Measurements from ENCODE around the gene NDUFA13.
A peak's percentile ranks its signal among the peaks of the same experiment; 100 is the strongest.
"Not testable (repeated sequence)": the region's sequence is repeated elsewhere in the genome, so short reads cannot be mapped to it uniquely, and the experiment has no call there.

The NDUFA13 gene

GRCh38 chr19:19515642-19516519 lies at the start of gene NDUFA13:
NDUFA13 (plus strand) TSS chr19:19516225; CDS start chr19:19516239, 14 bp downstream.
- TF ChIP-seq YY1 (IDR thresholded peaks at IDR 0.05; ENCODE audit: insufficient read depth, insufficient read length) (peak; percentile 99), SUZ12 (IDR thresholded peaks at IDR 0.05; ENCODE audit: extremely low read depth, insufficient read depth, insufficient read length) (no peak)
- peak within 1 kb of the TSS; percentile 80 for H3K9ac ChIP-seq (ENCODE audit: insufficient read length, low read depth)

GRCh38 chr19:19468424-19469050 lies 47.5 kb upstream of the NDUFA13 start:
- no peak for DNase-seq (ENCODE audit: low read depth, low spot score)
- Histone ChIP-seq H3K4me1 (ENCODE audit: insufficient read depth, insufficient read length) (peaks cover 14% of the 10 kb centered on the region), H3K27me3 (ENCODE audit: insufficient read depth, insufficient read length) (no peaks in the 10 kb centered on the region), H3K4me3 (ENCODE audit: insufficient read length, low read depth) (no peak overlapping the region), H3K9ac (ENCODE audit: insufficient read length, low read depth) (no peak overlapping the region), H3K9me3 (ENCODE audit: insufficient read depth, low read length) (peaks cover 29% of the 10 kb centered on the region), H3K36me3 (ENCODE audit: insufficient read depth, insufficient read length, low read length) (peaks cover 58% of the 10 kb centered on the region)
- no peak for TF ChIP-seq ZNF274 (IDR thresholded peaks at IDR 0.05; ENCODE audit: low read depth, low read length)
- no peak for TF ChIP-seq YY1 (IDR thresholded peaks at IDR 0.05; ENCODE audit: insufficient read depth, insufficient read length)
- TF ChIP-seq SUZ12 (IDR thresholded peaks at IDR 0.05; ENCODE audit: extremely low read depth, insufficient read depth, insufficient read length) = no peak

More at GRCh38 chr19:19515642-19516519, at the start of gene NDUFA13:
- peaks cover 37% of the 10 kb centered on the region for H3K36me3 ChIP-seq (ENCODE audit: insufficient read depth, insufficient read length, low read length)
- peaks cover 15% of the 10 kb centered on the region for H3K4me1 ChIP-seq (ENCODE audit: insufficient read depth, insufficient read length)
- no peaks in the 10 kb centered on the region for H3K9me3 ChIP-seq (ENCODE audit: insufficient read depth, low read length)
- no peaks in the 10 kb centered on the region for H3K27me3 ChIP-seq (ENCODE audit: insufficient read depth, insufficient read length)
- DNase-seq (ENCODE audit: low read depth, low spot score) = peak; percentile 93
- H3K4me3 ChIP-seq (ENCODE audit: insufficient read length, low read depth) = peak within 1 kb of the TSS; percentile 75

- no peak for DNase-seq (ENCODE audit: low read depth, low spot score)
- Histone ChIP-seq H3K27me3 (ENCODE audit: insufficient read depth, insufficient read length) (no peaks in the 10 kb centered on the region), H3K4me3 (ENCODE audit: insufficient read length, low read depth) (no peak overlapping the region), H3K9me3 (ENCODE audit: insufficient read depth, low read length) (peaks cover 29% of the 10 kb centered on the region), H3K9ac (ENCODE audit: insufficient read length, low read depth) (no peak overlapping the region), H3K4me1 (ENCODE audit: insufficient read depth, insufficient read length) (peaks cover 14% of the 10 kb centered on the region), H3K36me3 (ENCODE audit: insufficient read depth, insufficient read length, low read length) (peaks cover 61% of the 10 kb centered on the region)
- TF ChIP-seq YY1 (IDR thresholded peaks at IDR 0.05; ENCODE audit: insufficient read depth, insufficient read length) (no peak), ZNF274 (IDR thresholded peaks at IDR 0.05; ENCODE audit: low read depth, low read length) (no peak), SUZ12 (IDR thresholded peaks at IDR 0.05; ENCODE audit: extremely low read depth, insufficient read depth, insufficient read length) (no peak)
These were observed 45.4 kb upstream of the NDUFA13 start for GRCh38 chr19:19470579-19470978.

- Histone ChIP-seq H3K4me3 (ENCODE audit: insufficient read length, low read depth) (no peak overlapping the region), H3K9me3 (ENCODE audit: insufficient read depth, low read length) (peaks cover 24% of the 10 kb centered on the region), H3K27me3 (ENCODE audit: insufficient read depth, insufficient read length) (no peaks in the 10 kb centered on the region), H3K4me1 (ENCODE audit: insufficient read depth, insufficient read length) (peaks cover 25% of the 10 kb centered on the region), H3K36me3 (ENCODE audit: insufficient read depth, insufficient read length, low read length) (peaks cover 54% of the 10 kb centered on the region), H3K9ac (ENCODE audit: insufficient read length, low read depth) (no peak overlapping the region)
- TF ChIP-seq SUZ12 (IDR thresholded peaks at IDR 0.05; ENCODE audit: extremely low read depth, insufficient read depth, insufficient read length) (no peak), ZNF274 (IDR thresholded peaks at IDR 0.05; ENCODE audit: low read depth, low read length) (no peak), YY1 (IDR thresholded peaks at IDR 0.05; ENCODE audit: insufficient read depth, insufficient read length) (no peak)
- no peak for DNase-seq (ENCODE audit: low read depth, low spot score)
These were observed 44.3 kb upstream of the NDUFA13 start for GRCh38 chr19:19471682-19472081.

- not testable (repeated sequence) for H3K27me3 ChIP-seq (ENCODE audit: insufficient read depth, insufficient read length); DNase-seq (ENCODE audit: low read depth, low spot score); H3K9ac ChIP-seq (ENCODE audit: insufficient read length, low read depth); H3K4me3 ChIP-seq (ENCODE audit: insufficient read length, low read depth)
- H3K36me3 ChIP-seq (ENCODE audit: insufficient read depth, insufficient read length, low read length) = peaks cover 54% of the 10 kb centered on the region
- H3K4me1 ChIP-seq (ENCODE audit: insufficient read depth, insufficient read length) = peaks cover 26% of the 10 kb centered on the region
- peaks cover 19% of the 10 kb centered on the region for H3K9me3 ChIP-seq (ENCODE audit: insufficient read depth, low read length)
These were observed 43.9 kb upstream of the NDUFA13 start for GRCh38 chr19:19472106-19472505.

GRCh38 chr19:19475015-19475765 lies 40.8 kb upstream of the NDUFA13 start:
- peak; percentile 54 for DNase-seq (ENCODE audit: low read depth, low spot score)
- Histone ChIP-seq H3K36me3 (ENCODE audit: insufficient read depth, insufficient read length, low read length) (peaks cover 62% of the 10 kb centered on the region), H3K9ac (ENCODE audit: insufficient read length, low read depth) (peak overlapping the region; percentile 53), H3K9me3 (ENCODE audit: insufficient read depth, low read length) (no peaks in the 10 kb centered on the region), H3K4me1 (ENCODE audit: insufficient read depth, insufficient read length) (peaks cover 29% of the 10 kb centered on the region), H3K27me3 (ENCODE audit: insufficient read depth, insufficient read length) (no peaks in the 10 kb centered on the region), H3K4me3 (ENCODE audit: insufficient read length, low read depth) (no peak overlapping the region)
- no peak for TF ChIP-seq SUZ12 (IDR thresholded peaks at IDR 0.05; ENCODE audit: extremely low read depth, insufficient read depth, insufficient read length)
- TF ChIP-seq ZNF274 (IDR thresholded peaks at IDR 0.05; ENCODE audit: low read depth, low read length) = no peak
- no peak for TF ChIP-seq YY1 (IDR thresholded peaks at IDR 0.05; ENCODE audit: insufficient read depth, insufficient read length)

Measured in NT2/D1 (cell line).